KMS-11 (cell line): ENCODE results near the gene EEF1G.
"Not testable (repeated sequence)": the region's sequence is repeated elsewhere in the genome, so short reads cannot be mapped to it uniquely, and the experiment has no call there.

Experiments used
- H2AFZ ChIP-seq: fragments of 200-600 bp; sonication (generic); 2 replicates; pipeline ENCODE4 v1.6.1; 2016; ENCODE audit warnings: antibody characterized with exemption, mixed run types, low read depth
- H3K27ac ChIP-seq: fragments of 200-600 bp; sonication (generic); 2 replicates; pipeline ENCODE4 v1.6.1; 2016; ENCODE audit warnings: mild to moderate bottlenecking, mixed run types
- H3K27me3 ChIP-seq: fragments of 200-600 bp; sonication (generic); 2 replicates; pipeline ENCODE4 v1.6.1; 2017; ENCODE audit warnings: mild to moderate bottlenecking, low read depth, mixed run types, moderate library complexity; ENCODE audit not compliant: insufficient read depth
- H3K36me3 ChIP-seq: fragments of 200-600 bp; sonication (generic); 2 replicates; pipeline ENCODE4 v1.6.1; 2017; ENCODE audit warnings: mild to moderate bottlenecking, mixed run types; ENCODE audit not compliant: insufficient read depth
- H3K4me1 ChIP-seq: fragments of 200-600 bp; sonication (generic); 2 replicates; pipeline ENCODE4 v1.6.1; 2016; ENCODE audit warnings: mild to moderate bottlenecking, low read depth, mixed run types; ENCODE audit not compliant: poor library complexity, severe bottlenecking
- H3K4me2 ChIP-seq: fragments of 200-600 bp; sonication (generic); 2 replicates; pipeline ENCODE4 v1.7.0; 2016; ENCODE audit warnings: mild to moderate bottlenecking, mixed run types
- H3K4me3 ChIP-seq: fragments of 200-600 bp; sonication (generic); IDR thresholded peaks from 2 replicates; pipeline ENCODE4 v1.6.1; 2017; ENCODE audit warnings: low read depth, low read length, mixed read lengths; ENCODE audit not compliant: insufficient read depth
- H3K79me2 ChIP-seq: fragments of 200-600 bp; sonication (generic); 2 replicates; pipeline ENCODE4 v1.6.1; 2016; ENCODE audit warnings: low read depth, mixed run types; ENCODE audit not compliant: insufficient read depth
- H3K9ac ChIP-seq: fragments of 200-600 bp; sonication (generic); 2 replicates; pipeline ENCODE4 v1.6.1; 2016; ENCODE audit warnings: mild to moderate bottlenecking, mixed run types
- H4K20me1 ChIP-seq: fragments of 200-600 bp; sonication (generic); 2 replicates; pipeline ENCODE4 v1.6.1; 2016; ENCODE audit warnings: mild to moderate bottlenecking, mixed run types; ENCODE audit not compliant: insufficient read depth
- CTCF ChIP-seq: fragments of 200-600 bp; sonication (generic); conservative IDR thresholded peaks from 2 replicates; pipeline ENCODE4 v1.6.1; 2017; ENCODE audit warnings: low read depth, mild to moderate bottlenecking, antibody characterized with exemption, low read length, moderate library complexity, mixed read lengths

Gene EEF1G

GRCh38 chr11:62566247-62566646 is 7.4 kb downstream of the EEF1G start:
- Histone ChIP-seq H3K4me3 (no peak overlapping the region), H3K9ac (no peak overlapping the region), H3K4me1 (peaks cover 74% of the 10 kb centered on the region), H3K27me3 (no peaks in the 10 kb centered on the region), H3K36me3 (peaks cover 39% of the 10 kb centered on the region; the same call in 1 of the 2 replicates), H3K27ac (no peak overlapping the region; the same call in 1 of the 2 replicates), H3K79me2 (peaks cover 75% of the 10 kb centered on the region), H2AFZ (no peak overlapping the region), H3K4me2 (no peak overlapping the region), H4K20me1 (no peaks in the 10 kb centered on the region)
- TF ChIP-seq CTCF = no peak

DNA sequence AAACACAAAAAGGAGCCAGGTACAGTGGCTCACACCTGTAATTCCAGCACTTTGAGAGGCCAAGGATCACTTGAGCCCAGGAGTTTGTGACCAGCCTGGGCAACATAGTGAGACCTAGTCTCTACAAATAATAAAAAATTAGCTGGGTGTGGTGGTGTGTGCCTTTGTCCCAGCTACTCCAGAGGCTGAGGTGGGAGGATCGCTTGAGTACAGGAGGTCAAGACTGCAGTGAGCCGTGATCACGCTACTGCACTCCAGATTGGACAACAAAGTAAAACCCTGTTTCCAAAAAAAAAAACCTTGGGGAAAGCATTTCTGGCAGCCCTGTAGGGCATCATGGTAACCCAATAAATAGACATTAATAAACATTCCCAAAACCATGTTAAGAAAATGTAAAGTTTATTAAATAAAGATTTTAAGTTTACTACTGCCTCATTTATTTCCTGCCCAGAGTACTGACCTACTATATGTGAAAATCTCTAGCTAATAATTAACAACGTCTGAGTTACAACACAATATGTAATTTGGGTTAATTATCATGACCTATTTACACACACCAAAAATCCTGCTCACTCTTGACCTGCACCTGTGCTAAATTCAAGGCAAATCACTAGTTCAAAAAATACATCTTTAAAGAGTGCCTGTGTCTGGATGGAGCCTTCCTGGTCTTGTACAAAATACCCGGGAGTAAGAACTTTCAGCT is 8.4 kb downstream of the EEF1G start:
- Histone ChIP-seq H3K36me3 (peaks cover 31% of the 10 kb centered on the region; the same call in 1 of the 2 replicates), H2AFZ (no peak overlapping the region), H3K4me1 (peaks cover 78% of the 10 kb centered on the region), H3K27me3 (no peaks in the 10 kb centered on the region), H3K4me3 (no peak overlapping the region), H3K4me2 (no peak overlapping the region), H4K20me1 (no peaks in the 10 kb centered on the region), H3K27ac (no peak overlapping the region), H3K79me2 (peaks cover 68% of the 10 kb centered on the region), H3K9ac (no peak overlapping the region)
- no peak for TF ChIP-seq CTCF

- not testable (repeated sequence) for H3K27me3 ChIP-seq, H2AFZ ChIP-seq, H4K20me1 ChIP-seq, H3K4me2 ChIP-seq, H3K9ac ChIP-seq, H3K4me3 ChIP-seq
- peaks cover 43% of the 10 kb centered on the region; the same call in 1 of the 2 replicates for H3K79me2 ChIP-seq
- H3K4me1 ChIP-seq = peaks cover 92% of the 10 kb centered on the region
- H3K36me3 ChIP-seq = peaks cover 23% of the 10 kb centered on the region; the same call in 1 of the 2 replicates
- peak overlapping the region; percentile 33; the same call in 1 of the 2 replicates for H3K27ac ChIP-seq
These were observed 11.9 kb downstream of the EEF1G start for GRCh38 chr11:62561677-62562230.

DNA sequence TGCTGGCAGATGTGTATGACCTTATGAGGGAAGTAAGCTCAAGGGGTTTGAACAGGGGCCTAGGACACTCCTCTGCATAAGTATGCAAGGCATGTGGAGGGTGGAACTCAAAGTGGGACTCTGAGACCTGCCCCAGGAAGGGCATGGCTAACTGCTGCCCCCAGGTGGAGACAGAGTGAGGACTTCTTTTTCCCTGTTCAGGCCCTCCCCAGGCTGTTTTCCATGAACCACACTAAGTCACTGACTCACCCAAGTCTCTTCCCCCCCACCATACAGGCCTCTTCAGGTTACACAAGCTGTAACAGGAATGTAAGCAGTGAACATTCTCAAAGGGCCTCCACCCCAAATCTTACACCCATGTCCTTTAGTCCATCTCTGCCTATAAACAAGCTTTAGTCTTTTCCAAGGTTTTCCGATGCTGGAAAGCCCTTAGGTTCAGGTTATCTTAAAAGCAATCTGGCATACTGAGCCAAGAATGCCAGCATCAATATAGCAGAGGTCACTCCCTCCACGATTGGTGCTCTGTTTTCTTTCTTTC is 13.1 kb downstream of the EEF1G start:
- Histone ChIP-seq H3K4me2 (peak overlapping the region; percentile 63; the same call in 1 of the 2 replicates), H3K36me3 (peaks cover 23% of the 10 kb centered on the region; the same call in 1 of the 2 replicates)

DNA sequence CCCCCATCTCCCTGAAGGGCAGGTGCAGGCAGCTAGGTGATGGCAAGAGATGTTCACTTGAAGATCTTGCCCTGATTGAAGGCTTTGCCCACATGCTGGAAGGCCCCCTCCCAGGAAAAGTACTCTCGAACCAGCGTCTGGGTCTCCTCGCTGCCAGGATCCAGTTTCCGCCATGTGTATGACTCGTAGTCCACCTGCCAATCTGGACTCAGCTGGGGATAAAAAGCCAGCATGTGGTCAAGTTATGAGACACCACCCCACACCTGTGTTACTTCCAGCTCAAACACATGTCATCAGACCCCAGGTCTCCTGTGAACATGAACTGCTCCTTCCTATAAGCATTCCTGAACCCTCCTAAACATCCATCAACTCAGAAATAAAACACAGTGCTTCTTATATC is 14.1 kb downstream of the EEF1G start:
- Histone ChIP-seq H3K4me2 (peak overlapping the region; percentile 93; the same call in 1 of the 2 replicates), H3K4me1 (peaks cover 97% of the 10 kb centered on the region), H3K79me2 (peaks cover 22% of the 10 kb centered on the region; the same call in 1 of the 2 replicates), H3K36me3 (peaks cover 15% of the 10 kb centered on the region; the same call in 1 of the 2 replicates), H3K27ac (peak overlapping the region; percentile 97; the same call in 1 of the 2 replicates)
- H2AFZ ChIP-seq, H3K9ac ChIP-seq, H3K4me3 ChIP-seq, H3K27me3 ChIP-seq, H4K20me1 ChIP-seq: not testable (repeated sequence)

More for the DNA sequence above, 13.1 kb downstream of the EEF1G start:
- Histone ChIP-seq H4K20me1 (no peaks in the 10 kb centered on the region), H3K79me2 (peaks cover 32% of the 10 kb centered on the region; the same call in 1 of the 2 replicates), H3K9ac (no peak overlapping the region), H3K27ac (peak overlapping the region; percentile 97; the same call in 1 of the 2 replicates), H3K27me3 (no peaks in the 10 kb centered on the region), H3K4me1 (peaks cover 95% of the 10 kb centered on the region), H3K4me3 (no peak overlapping the region), H2AFZ (no peak overlapping the region)
- peak; percentile 74 for TF ChIP-seq CTCF
